ENCODE results near the gene STARD10. TPM values are rescaled to one million over a fixed set of nuclear protein-coding genes. Genes with fewer than 3 reads are reported as not detected.

The STARD10 gene
- total and polyA plus RNA-seq, 2 of the 8 experiments (the other 6 are each of a cell fraction or from before 2014, with no cell fraction given): 23.7 to 35.7 TPM

GRCh38 chr11:72720784-72721183 is 73.1 kb downstream of the STARD10 start:
- POLR2A ChIA-PET (ENCODE audit: partially characterized antibody): no interaction called here

More at GRCh38 chr11:72720784-72721183, 73.1 kb downstream of the STARD10 start:
- Histone ChIP-seq H3K9me3 (ENCODE audit: insufficient read depth in 2 of 2, low read depth in 1 of 2, low read length in 1 of 2) (no peaks in the 10 kb centered on the region), H3K9ac (replicated peaks in 1 of 4; ENCODE audit: extremely low read depth in 1 of 4, low read depth in 3 of 4, low read length in 3 of 4) (no peak overlapping the region), H3K4me2 (ENCODE audit: insufficient read depth in 1 of 2, low read depth in 2 of 2, low read length in 2 of 2) (no peak overlapping the region), H3K56ac (replicated peaks; ENCODE audit: insufficient read length, low read depth, low read length) (no peak overlapping the region), H2BK15ac (ENCODE audit: low read length) (no peak overlapping the region), H3K23ac (ENCODE audit: insufficient read length) (no peak overlapping the region), H3K14ac (ENCODE audit: insufficient read length) (no peak overlapping the region), H3K36me3 (ENCODE audit: control insufficient read depth in 2 of 4, insufficient read depth in 4 of 4, low read length in 3 of 4) (peaks cover 0 to 6% (median 0%) of the 10 kb centered on the region in 4 experiments; a peak in 3 of 8 replicates), H2BK120ac (replicated peaks; ENCODE audit: low read depth, low read length) (no peak overlapping the region), H3K23me2 (ENCODE audit: low read depth, low read length) (no peaks in the 10 kb centered on the region), H4K5ac (ENCODE audit: insufficient read length, low read depth, low read length) (no peak overlapping the region), H3K27ac (ENCODE audit: low read depth, low read length) (no peak overlapping the region), H2BK12ac (ENCODE audit: low read depth, low read length) (no peak overlapping the region), H3K27me3 (replicated peaks in 1 of 4; ENCODE audit: control insufficient read depth in 3 of 4, extremely low read depth in 1 of 4, insufficient read depth in 3 of 4, low read length in 3 of 4) (no peaks in the 10 kb centered on the region), H2AK5ac (ENCODE audit: low read depth, low read length) (no peak overlapping the region; the same call in 1 of the 2 replicates), H3K18ac (ENCODE audit: extremely low read depth, low read length) (no peak overlapping the region), H3K4me1 (replicated peaks in 1 of 4; ENCODE audit: control insufficient read depth in 3 of 4, insufficient read depth in 4 of 4, low read length in 3 of 4) (peaks cover 0 to 9% (median 5%) of the 10 kb centered on the region in 4 experiments; a peak in 3 of 7 replicates), H3K79me2 (ENCODE audit: control insufficient read depth in 1 of 2, insufficient read depth in 2 of 2, low read length in 2 of 2) (peaks cover 0 to 40% of the 10 kb centered on the region in 2 experiments; a peak in 2 of 4 replicates), H3K4ac (replicated peaks; ENCODE audit: insufficient read length, low read depth, low read length) (no peak overlapping the region), H4K20me1 (replicated peaks in 1 of 2; ENCODE audit: control insufficient read depth in 1 of 2, insufficient read depth in 2 of 2, low read length in 2 of 2) (peaks cover 9 to 22% of the 10 kb centered on the region in 2 experiments), H4K8ac (ENCODE audit: extremely low read depth, insufficient read depth, low read length) (no peak overlapping the region), H2BK5ac (ENCODE audit: low read depth, low read length) (0 out of 2 replicates have a peak overlapping the region, but pooled peaks have one; percentile 17), H2AFZ (ENCODE audit: low read length) (no peak overlapping the region), H4K91ac (replicated peaks; ENCODE audit: insufficient read length, low read length) (no peak overlapping the region), H3K4me3 (ENCODE audit: extremely low read depth in 1 of 4, insufficient read depth in 2 of 4, low read depth in 3 of 4, low read length in 4 of 4) (no peak overlapping the region), H2BK20ac (ENCODE audit: low read length) (no peak overlapping the region), H3K79me1 (ENCODE audit: low read depth, low read length) (peaks cover 19% of the 10 kb centered on the region; the same call in 1 of the 2 replicates)
- TF ChIP-seq SP1 (IDR thresholded peaks at IDR 0.05; ENCODE audit: low read depth, low read length): no peak
- no peak for TF ChIP-seq RFX5 (IDR thresholded peaks at IDR 0.05; ENCODE audit: borderline replicate concordance, low read depth, low read length)
- no peak for TF ChIP-seq HDAC2 (IDR thresholded peaks at IDR 0.05; ENCODE audit: borderline replicate concordance in 1 of 2, low read depth in 2 of 2, low read length in 2 of 2)
- no peak for TF ChIP-seq BRCA1 (IDR thresholded peaks at IDR 0.05; ENCODE audit: low read depth, low read length)
- DNase-seq (ENCODE audit: low read depth in 1 of 2, low spot score in 2 of 2): no peak
- no peak for FAIRE-seq
- CTCF ChIA-PET (ENCODE audit: partially characterized antibody): interaction anchor here (0.6 to 1.9 kb wide), 5 partner anchors 11 to 457 kb away, joined by 3 to 5 read pairs (median 3); no protein-coding TSS in a partner anchor
- WGBS, 2 experiments (ENCODE audit: extremely low coverage in 1 of 2, insufficient coverage in 1 of 2, insufficient read length in 1 of 2, insufficient replicate concordance in 2 of 2, low coverage in 1 of 2, low lambda C conversion rate in 2 of 2, missing lambda C conversion rate in 1 of 2): 83% methylated on average over 4 of the region's 4 CpGs; no CpG with 5 or more reads in 1 of the 2 experiments

Data from H1 (cell line).